Measurements from ENCODE around the gene PHF11. TPM values are rescaled to one million over a fixed set of nuclear protein-coding genes. Genes with fewer than 3 reads are reported as not detected.

Gene PHF11
- total and polyA plus RNA-seq, 2 of the 8 experiments (the other 6 are each of a cell fraction or from before 2014, with no cell fraction given) = 6.1 to 8.1 TPM

DNA sequence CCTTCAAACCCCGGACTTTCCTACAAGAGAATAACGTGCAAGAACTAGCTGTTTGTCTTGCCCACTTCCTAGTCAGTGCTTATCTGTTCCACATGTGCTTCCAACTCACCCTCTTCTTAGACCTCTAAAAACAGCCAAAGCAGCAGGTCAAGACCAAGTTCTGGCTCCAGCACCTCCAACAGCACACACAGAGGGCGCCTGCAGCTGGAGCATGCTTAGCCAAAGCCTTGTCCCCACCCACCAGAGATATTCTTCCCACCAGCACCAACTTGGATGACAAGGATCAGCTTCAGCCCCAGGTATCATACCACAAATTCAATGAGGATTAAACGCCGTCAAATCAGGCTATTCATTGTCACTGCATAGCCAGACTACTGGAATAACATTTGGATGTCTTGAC is 71.7 kb downstream of the PHF11 start:
- H2BK120ac ChIP-seq (replicated peaks; ENCODE audit: low read depth, low read length) = no peak overlapping the region
- H3K4ac ChIP-seq (replicated peaks; ENCODE audit: insufficient read length, low read depth, low read length) = no peak overlapping the region
- H3K4me2 ChIP-seq (ENCODE audit: insufficient read depth in 1 of 2, low read depth in 2 of 2, low read length in 2 of 2) = no peak overlapping the region
- no peak overlapping the region for H3K18ac ChIP-seq (ENCODE audit: extremely low read depth, low read length)
- POLR2A ChIA-PET (ENCODE audit: partially characterized antibody) = no interaction called here
- no peak overlapping the region for H2BK12ac ChIP-seq (ENCODE audit: low read depth, low read length)
- DNase-seq (ENCODE audit: low read depth in 1 of 2, low spot score in 2 of 2) (no peak), FAIRE-seq (no peak)
- H4K5ac ChIP-seq (ENCODE audit: insufficient read length, low read depth, low read length) = no peak overlapping the region
- WGBS, 2 experiments (ENCODE audit: extremely low coverage in 1 of 2, insufficient coverage in 1 of 2, insufficient read length in 1 of 2, insufficient replicate concordance in 2 of 2, low coverage in 1 of 2, low lambda C conversion rate in 2 of 2, missing lambda C conversion rate in 1 of 2) = 85% methylated on average over 5 of the region's 5 CpGs; no CpG with 5 or more reads in 1 of the 2 experiments
- H3K23me2 ChIP-seq (ENCODE audit: low read depth, low read length) = no peaks in the 10 kb centered on the region
- H3K27ac ChIP-seq (ENCODE audit: low read depth, low read length) = no peak overlapping the region
- H3K23ac ChIP-seq (ENCODE audit: insufficient read length) = no peak overlapping the region
- no peaks in the 10 kb centered on the region; the same call in 1 of the 2 replicates for H3K79me1 ChIP-seq (ENCODE audit: low read depth, low read length)
- H2BK20ac ChIP-seq (ENCODE audit: low read length) = no peak overlapping the region
- TF ChIP-seq PHF8 (conservative IDR thresholded peaks at IDR 0.05; ENCODE audit: low read depth, low read length) = no peak
- no peak for TF ChIP-seq YY1 (IDR thresholded peaks at IDR 0.05; ENCODE audit: low read depth, low read length)
- no peak for TF ChIP-seq FOSL1 (IDR thresholded peaks at IDR 0.05; ENCODE audit: insufficient read depth, low read depth, low read length)
- no peak for TF ChIP-seq SIN3A (conservative IDR thresholded peaks at IDR 0.05 in 1 of 2, IDR thresholded peaks at IDR 0.05 in 1 of 2; ENCODE audit: low read depth in 1 of 2, low read length in 2 of 2)
- no peak for TF ChIP-seq CHD2 (IDR thresholded peaks at IDR 0.05; ENCODE audit: low read length)
- no peak for TF ChIP-seq BCL11A (IDR thresholded peaks at IDR 0.05; ENCODE audit: low read depth in 2 of 2, low read length in 2 of 2)
- TF ChIP-seq, protein P1, sequence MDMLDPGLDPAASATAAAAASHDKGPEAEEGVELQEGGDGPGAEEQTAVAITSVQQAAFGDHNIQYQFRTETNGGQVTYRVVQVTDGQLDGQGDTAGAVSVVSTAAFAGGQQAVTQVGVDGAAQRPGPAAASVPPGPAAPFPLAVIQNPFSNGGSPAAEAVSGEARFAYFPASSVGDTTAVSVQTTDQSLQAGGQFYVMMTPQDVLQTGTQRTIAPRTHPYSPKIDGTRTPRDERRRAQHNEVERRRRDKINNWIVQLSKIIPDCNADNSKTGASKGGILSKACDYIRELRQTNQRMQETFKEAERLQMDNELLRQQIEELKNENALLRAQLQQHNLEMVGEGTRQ (IDR thresholded peaks at IDR 0.05; ENCODE audit: low read length) = no peak
- no peak for TF ChIP-seq CBX8 (IDR thresholded peaks at IDR 0.05; ENCODE audit: borderline replicate concordance, low read depth, low read length)
- no peak for TF ChIP-seq RXRA (IDR thresholded peaks at IDR 0.05; ENCODE audit: insufficient read depth, low read depth, low read length)
- no peak for TF ChIP-seq MAFK (IDR thresholded peaks at IDR 0.05; ENCODE audit: low read depth, low read length)
- TF ChIP-seq EZH2 (IDR thresholded peaks at IDR 0.05; ENCODE audit: low read depth, low read length, severe bottlenecking) = no peak
- no peak for TF ChIP-seq NRF1 (IDR thresholded peaks at IDR 0.05; ENCODE audit: low read depth, low read length)
- TF ChIP-seq SP4 (IDR thresholded peaks at IDR 0.05; ENCODE audit: low read length) = no peak
- no peaks in the 10 kb centered on the region for H3K4me1 ChIP-seq (replicated peaks in 1 of 4; ENCODE audit: control insufficient read depth in 3 of 4, insufficient read depth in 4 of 4, low read length in 3 of 4)
- H3K36me3 ChIP-seq (ENCODE audit: control insufficient read depth in 2 of 4, insufficient read depth in 4 of 4, low read length in 3 of 4) = peaks cover 0 to 15% (median 2%) of the 10 kb centered on the region in 4 experiments; a peak in 4 of 8 replicates
- no peak overlapping the region for H2AK5ac ChIP-seq (ENCODE audit: low read depth, low read length)
- H3K79me2 ChIP-seq (ENCODE audit: control insufficient read depth in 1 of 2, insufficient read depth in 2 of 2, low read length in 2 of 2) = no peaks in the 10 kb centered on the region; a peak in 1 of 4 replicates
- H2BK15ac ChIP-seq (ENCODE audit: low read length) = no peak overlapping the region
- no peak overlapping the region for H4K91ac ChIP-seq (replicated peaks; ENCODE audit: insufficient read length, low read length)
- no peak overlapping the region for H3K56ac ChIP-seq (replicated peaks; ENCODE audit: insufficient read length, low read depth, low read length)
- no peak overlapping the region for H2AFZ ChIP-seq (ENCODE audit: low read length)
- H3K4me3 ChIP-seq (ENCODE audit: extremely low read depth in 1 of 4, insufficient read depth in 2 of 4, low read depth in 3 of 4, low read length in 4 of 4) = no peak overlapping the region
- no peak overlapping the region for H3K9ac ChIP-seq (replicated peaks in 1 of 4; ENCODE audit: extremely low read depth in 1 of 4, low read depth in 3 of 4, low read length in 3 of 4)
- no peak overlapping the region for H3K14ac ChIP-seq (ENCODE audit: insufficient read length)
- no peak overlapping the region for H2BK5ac ChIP-seq (ENCODE audit: low read depth, low read length)
- peaks cover 1 to 3% of the 10 kb centered on the region in 2 experiments for H4K20me1 ChIP-seq (replicated peaks in 1 of 2; ENCODE audit: control insufficient read depth in 1 of 2, insufficient read depth in 2 of 2, low read length in 2 of 2)
- no peak overlapping the region for H4K8ac ChIP-seq (ENCODE audit: extremely low read depth, insufficient read depth, low read length)
- CTCF ChIA-PET (ENCODE audit: partially characterized antibody) = interaction anchor here (0.6 to 1.2 kb wide), 2 partner anchors 40 to 81 kb away, joined by 4 read pairs; no protein-coding TSS in a partner anchor
- peaks cover 0 to 6% of the 10 kb centered on the region in 2 experiments; a peak in 1 of 4 replicates for H3K9me3 ChIP-seq (ENCODE audit: insufficient read depth in 2 of 2, low read depth in 1 of 2, low read length in 1 of 2)
- H3K27me3 ChIP-seq (replicated peaks in 1 of 4; ENCODE audit: control insufficient read depth in 3 of 4, extremely low read depth in 1 of 4, insufficient read depth in 3 of 4, low read length in 3 of 4) = no peaks in the 10 kb centered on the region
